ENCODE results near the gene ARSD. TPM values are rescaled to one million over a fixed set of nuclear protein-coding genes. Genes with fewer than 3 reads are reported as not detected.

ARSD gene
- total RNA-seq, 1 experiment from 2014 or later = 42.0 TPM

DNA sequence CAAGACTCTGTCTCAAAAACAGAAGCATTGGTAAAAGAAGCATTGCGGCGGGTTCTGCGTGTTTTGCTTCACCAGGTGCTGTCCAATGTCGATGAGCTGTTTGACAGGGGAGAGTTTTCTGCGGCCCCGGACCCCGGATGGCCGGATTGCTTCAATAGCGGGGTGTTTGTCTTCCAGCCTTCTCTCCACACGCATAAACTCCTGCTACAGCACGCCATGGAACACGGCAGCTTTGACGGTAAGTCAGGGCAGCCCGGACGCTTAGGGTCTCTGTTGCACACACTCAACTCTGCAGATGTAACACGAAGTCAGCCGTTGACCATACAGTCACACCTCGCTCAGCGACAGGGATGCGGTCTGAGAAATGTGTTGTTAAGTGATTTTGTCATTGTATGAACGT lies 74.2 kb downstream of the ARSD start:
- H3K4me3 Mint-ChIP-seq (ENCODE audit: low read depth, unreplicated experiment) = no peak overlapping the region
- no peaks in the 10 kb centered on the region for H3K9me3 Mint-ChIP-seq (ENCODE audit: low read depth, unreplicated experiment)
- no peaks in the 10 kb centered on the region for H3K4me1 Mint-ChIP-seq (ENCODE audit: low read depth, unreplicated experiment)
- BruUV-seq (replicated peaks) = no TSS peak
- CTCF ChIA-PET = no interaction called here
- H3K27ac Mint-ChIP-seq (ENCODE audit: unreplicated experiment) = no peak overlapping the region
- H3K36me3 Mint-ChIP-seq (ENCODE audit: insufficient read depth, unreplicated experiment) = no peaks in the 10 kb centered on the region
- H3K27me3 Mint-ChIP-seq (ENCODE audit: unreplicated experiment) = no peaks in the 10 kb centered on the region
- TF ChIP-seq, protein P1, sequence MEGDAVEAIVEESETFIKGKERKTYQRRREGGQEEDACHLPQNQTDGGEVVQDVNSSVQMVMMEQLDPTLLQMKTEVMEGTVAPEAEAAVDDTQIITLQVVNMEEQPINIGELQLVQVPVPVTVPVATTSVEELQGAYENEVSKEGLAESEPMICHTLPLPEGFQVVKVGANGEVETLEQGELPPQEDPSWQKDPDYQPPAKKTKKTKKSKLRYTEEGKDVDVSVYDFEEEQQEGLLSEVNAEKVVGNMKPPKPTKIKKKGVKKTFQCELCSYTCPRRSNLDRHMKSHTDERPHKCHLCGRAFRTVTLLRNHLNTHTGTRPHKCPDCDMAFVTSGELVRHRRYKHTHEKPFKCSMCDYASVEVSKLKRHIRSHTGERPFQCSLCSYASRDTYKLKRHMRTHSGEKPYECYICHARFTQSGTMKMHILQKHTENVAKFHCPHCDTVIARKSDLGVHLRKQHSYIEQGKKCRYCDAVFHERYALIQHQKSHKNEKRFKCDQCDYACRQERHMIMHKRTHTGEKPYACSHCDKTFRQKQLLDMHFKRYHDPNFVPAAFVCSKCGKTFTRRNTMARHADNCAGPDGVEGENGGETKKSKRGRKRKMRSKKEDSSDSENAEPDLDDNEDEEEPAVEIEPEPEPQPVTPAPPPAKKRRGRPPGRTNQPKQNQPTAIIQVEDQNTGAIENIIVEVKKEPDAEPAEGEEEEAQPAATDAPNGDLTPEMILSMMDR (IDR thresholded peaks at IDR 0.05; ENCODE audit: unreplicated experiment) = no peak
- DNase-seq = no peak
- intact Hi-C loops (cut with micrococcal nuclease; ENCODE audit: unreplicated experiment) = no loop called here

Other genes with a start within 250 kb of the ARSD start
- gene CD99, start 238.0 kb downstream of the ARSD start, total RNA-seq (2022) = 51.2 and 73.9 TPM in 2 replicates
- not detected in 2 replicates for gene XG, start 177.3 kb downstream of the ARSD start, total RNA-seq (2022)
- gene GYG2, start 100.4 kb downstream of the ARSD start, total RNA-seq (2022) = 6.9 and 9.0 TPM in 2 replicates
- not detected in 2 replicates for gene ARSH, start 77.2 kb upstream of the ARSD start, total RNA-seq (2022)
- gene ARSF, start 112.1 kb upstream of the ARSD start, total RNA-seq (2022) = not detected in 2 replicates